Mesenchymal stem cell (in vitro differentiated cells and primary cell): ENCODE data around the gene ATAD3A.

Source experiments
- DNase-seq: peaks from one replicate; pipeline ENCODE4 v3.0.0-alpha.2; 2013
- H2AFZ ChIP-seq: one replicate; pipeline ENCODE4 v1.6.1; 2013; ENCODE audit warnings: low read depth, mild to moderate bottlenecking, control low read depth, inconsistent platforms, low read length, moderate library complexity
- H2AK5ac ChIP-seq: 2 replicates; pipeline ENCODE4 v1.6.1; 2013; ENCODE audit warnings: low read length, moderate library complexity, mild to moderate bottlenecking, inconsistent platforms; ENCODE audit not compliant: severe bottlenecking
- H2BK120ac ChIP-seq: one replicate; pipeline ENCODE4 v1.6.1; 2013; ENCODE audit warnings: low read depth, mild to moderate bottlenecking, inconsistent platforms, low read length, moderate library complexity
- H2BK12ac ChIP-seq, 2 experiments: one replicate each; pipeline ENCODE4 v1.6.1; 2013; ENCODE audit warnings: inconsistent platforms in 2 of 2, low read length in 2 of 2, mild to moderate bottlenecking in 2 of 2, moderate library complexity in 2 of 2, control low read depth in 1 of 2
- H2BK15ac ChIP-seq: one replicate; pipeline ENCODE4 v1.6.1; 2013; ENCODE audit warnings: mild to moderate bottlenecking, low read depth, inconsistent platforms; ENCODE audit not compliant: poor library complexity, severe bottlenecking
- H2BK5ac ChIP-seq: 2 replicates; pipeline ENCODE4 v1.6.1; 2013; ENCODE audit warnings: low read depth, mild to moderate bottlenecking, low read length, control low read depth, inconsistent platforms; ENCODE audit not compliant: poor library complexity, severe bottlenecking
- H3K14ac ChIP-seq, 2 experiments: one replicate each; pipeline ENCODE4 v1.6.1; 2013; ENCODE audit warnings: inconsistent platforms in 2 of 2, low read length in 2 of 2, control low read depth in 1 of 2, mild to moderate bottlenecking in 1 of 2, moderate library complexity in 1 of 2
- H3K18ac ChIP-seq, 2 experiments: one replicate each; pipeline ENCODE4 v1.6.1; 2013; ENCODE audit warnings: inconsistent platforms in 2 of 2, low read length in 2 of 2, control low read depth in 1 of 2, low read depth in 1 of 2, mild to moderate bottlenecking in 1 of 2
- H3K23ac ChIP-seq, 2 experiments: one replicate each; pipeline ENCODE4 v1.6.1; 2013; ENCODE audit warnings: inconsistent platforms in 2 of 2, low read length in 2 of 2, mild to moderate bottlenecking in 2 of 2, moderate library complexity in 2 of 2, control low read depth in 1 of 2
- H3K27ac ChIP-seq: 2 replicates; pipeline ENCODE4 v1.5.1; 2013; ENCODE audit warnings: mild to moderate bottlenecking, moderate library complexity, low read length, control low read depth, inconsistent platforms; ENCODE audit not compliant: poor library complexity, severe bottlenecking
- H3K27me3 ChIP-seq, 2 experiments: 2 replicates each; pipeline versions ENCODE4 v1.6.1 to v1.7.0; 2013; ENCODE audit warnings: low read length in 2 of 2, mild to moderate bottlenecking in 2 of 2, moderate library complexity in 2 of 2, control low read depth in 1 of 2, inconsistent platforms in 1 of 2; ENCODE audit not compliant: control insufficient read depth in 1 of 2, insufficient read depth in 1 of 2
- H3K36me3 ChIP-seq, 2 experiments: 2 replicates each; pipeline versions ENCODE4 v1.6.1 to v1.7.0; 2013; ENCODE audit warnings: low read length in 2 of 2, control low read depth in 1 of 2, inconsistent platforms in 1 of 2, low read depth in 1 of 2, mild to moderate bottlenecking in 1 of 2; ENCODE audit not compliant: insufficient read depth in 2 of 2, control insufficient read depth in 1 of 2
- H3K4ac ChIP-seq, 2 experiments: one replicate each; pipeline ENCODE4 v1.6.1; 2013; ENCODE audit warnings: inconsistent platforms in 2 of 2, low read length in 2 of 2, mild to moderate bottlenecking in 2 of 2, moderate library complexity in 2 of 2, control low read depth in 1 of 2, low read depth in 1 of 2
- H3K4me1 ChIP-seq: 2 replicates; pipeline ENCODE4 v1.6.1; 2013; ENCODE audit warnings: low read depth, low read length, control low read depth; ENCODE audit not compliant: control insufficient read depth, insufficient read depth
- H3K4me2 ChIP-seq: 2 replicates; pipeline ENCODE4 v1.6.1; 2013; ENCODE audit warnings: low read length, mild to moderate bottlenecking, inconsistent platforms; ENCODE audit not compliant: poor library complexity, severe bottlenecking
- H3K4me3 ChIP-seq, 2 experiments: 2 replicates each; pipeline versions ENCODE4 v1.5.1 to v1.7.0; 2013; ENCODE audit warnings: low read length in 2 of 2, mild to moderate bottlenecking in 2 of 2, control low read depth in 1 of 2, low read depth in 1 of 2; ENCODE audit not compliant: insufficient read depth in 1 of 2
- H3K79me1 ChIP-seq: replicated peaks from 2 replicates; pipeline ENCODE4 v1.6.1; 2013; ENCODE audit warnings: mild to moderate bottlenecking, control low read depth, low read length, inconsistent platforms; ENCODE audit not compliant: poor library complexity, severe bottlenecking
- H3K9ac ChIP-seq: 2 replicates; pipeline ENCODE4 v1.7.0; 2013; ENCODE audit warnings: mild to moderate bottlenecking, low read length, moderate library complexity
- H3K9me3 ChIP-seq: 2 replicates; pipeline ENCODE4 v1.7.0; 2013; ENCODE audit warnings: mild to moderate bottlenecking, low read length; ENCODE audit not compliant: control insufficient read depth
- H4K8ac ChIP-seq: one replicate; pipeline ENCODE4 v1.6.1; 2013; ENCODE audit warnings: inconsistent platforms, mild to moderate bottlenecking, low read length, moderate library complexity
- H4K91ac ChIP-seq: one replicate; pipeline ENCODE4 v1.6.1; 2013; ENCODE audit warnings: mild to moderate bottlenecking, low read length, inconsistent platforms
- WGBS: methylation state at CpG from one replicate; pipeline ENCODE4 v1.1.7; 2013; ENCODE audit warnings: mixed read lengths; 5-methylcytosine and 5-hydroxymethylcytosine counted together

The ATAD3A gene

DNA sequence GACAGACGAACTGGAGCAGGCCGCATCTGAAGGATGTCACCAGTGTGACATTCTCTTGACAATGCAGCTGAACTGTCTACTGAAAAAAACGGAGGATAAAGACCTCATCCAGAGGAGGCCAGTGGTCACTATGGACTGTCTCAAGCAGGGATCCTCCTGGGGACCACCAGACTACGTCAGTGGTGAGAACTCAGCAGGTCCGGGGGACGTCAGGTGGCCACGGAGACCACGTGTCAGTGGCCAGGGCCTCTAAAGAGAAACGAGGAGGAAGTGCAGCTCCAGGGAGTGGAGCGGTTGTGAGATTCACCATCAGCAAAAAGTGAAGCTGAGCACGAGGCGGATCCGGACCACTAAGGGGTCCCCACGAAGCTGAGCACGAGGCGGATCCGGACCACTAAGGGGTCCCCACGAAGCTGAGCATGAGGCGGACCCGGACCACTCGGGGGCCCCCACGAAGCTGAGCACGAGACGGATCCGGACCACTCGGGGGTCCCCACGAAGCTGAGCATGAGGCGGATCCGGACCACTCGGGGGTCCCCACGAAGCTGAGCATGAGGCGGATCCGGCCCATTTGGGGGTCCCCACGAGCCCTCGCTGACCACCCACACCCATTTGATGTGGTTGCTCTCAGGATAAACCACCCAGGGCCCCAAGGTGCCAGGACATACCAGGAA is 42.0 kb downstream of the ATAD3A start:
- H3K36me3 ChIP-seq, result peaks cover 16 to 44% of the 10 kb centered on the region in 2 experiments
- 91% methylated on average over 32 of the region's 35 CpGs for WGBS
- DNase-seq, result no peak
- no peak overlapping the region for H3K18ac ChIP-seq
- peaks cover 37% of the 10 kb centered on the region for H3K4me1 ChIP-seq
- H2BK120ac ChIP-seq, result no peak overlapping the region
- H3K23ac ChIP-seq, result no peak overlapping the region
- peak overlapping the region; percentile 5 for H3K9ac ChIP-seq
- H4K91ac ChIP-seq, result no peak overlapping the region
- H3K9me3 ChIP-seq, result no peaks in the 10 kb centered on the region
- no peak overlapping the region for H2BK5ac ChIP-seq
- no peak overlapping the region for H2AK5ac ChIP-seq
- no peak overlapping the region for H2BK15ac ChIP-seq
- H2BK12ac ChIP-seq, result no peak overlapping the region
- no peak overlapping the region for H3K27ac ChIP-seq
- H3K4me3 ChIP-seq, result no peak overlapping the region
- H4K8ac ChIP-seq, result peak overlapping the region; percentile 67
- H3K14ac ChIP-seq, result no peak overlapping the region
- no peaks in the 10 kb centered on the region for H3K27me3 ChIP-seq
- H3K4ac ChIP-seq, result no peak overlapping the region
- H3K4me2 ChIP-seq, result no peak overlapping the region
- no peak overlapping the region for H2AFZ ChIP-seq
- H3K79me1 ChIP-seq, result peaks cover 38% of the 10 kb centered on the region

DNA sequence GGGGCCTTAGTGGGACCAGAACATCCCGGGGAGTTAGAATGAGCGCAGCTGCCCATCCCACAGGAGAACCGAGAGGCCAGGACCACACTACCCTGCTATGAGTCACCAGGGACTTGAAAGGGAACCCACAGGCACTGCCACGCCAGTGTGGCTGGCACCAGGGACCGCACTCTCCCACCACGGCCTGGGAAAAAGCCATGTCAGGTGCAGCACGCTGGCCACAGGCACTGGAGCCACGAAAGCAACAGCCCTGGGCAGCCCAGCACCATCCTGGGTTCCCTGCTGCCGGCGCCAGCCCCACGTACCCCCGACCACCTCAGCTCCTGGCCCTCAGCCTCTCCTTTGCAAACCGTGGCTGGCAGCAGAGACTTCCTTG is 42.6 kb downstream of the ATAD3A start:
- no peak overlapping the region for H2BK120ac ChIP-seq
- 87% methylated on average over 13 of the region's 13 CpGs for WGBS
- H3K4me3 ChIP-seq, result no peak overlapping the region
- no peak overlapping the region for H2BK5ac ChIP-seq
- H3K9ac ChIP-seq, result peak overlapping the region; percentile 5
- H2AFZ ChIP-seq, result no peak overlapping the region
- no peak overlapping the region for H3K27ac ChIP-seq
- H3K36me3 ChIP-seq, result peaks cover 18 to 49% of the 10 kb centered on the region in 2 experiments
- H3K14ac ChIP-seq, result no peak overlapping the region
- peaks cover 38% of the 10 kb centered on the region for H3K79me1 ChIP-seq
- H2AK5ac ChIP-seq, result no peak overlapping the region
- peak overlapping the region in 1 of 2 experiments; percentile 47 for H2BK12ac ChIP-seq
- H3K9me3 ChIP-seq, result no peaks in the 10 kb centered on the region
- no peak overlapping the region for H3K4ac ChIP-seq
- H3K23ac ChIP-seq, result no peak overlapping the region
- H3K27me3 ChIP-seq, result no peaks in the 10 kb centered on the region
- peaks cover 37% of the 10 kb centered on the region for H3K4me1 ChIP-seq
- no peak for DNase-seq
- peak overlapping the region; percentile 88 for H4K8ac ChIP-seq
- no peak overlapping the region for H2BK15ac ChIP-seq
- H4K91ac ChIP-seq, result peak overlapping the region; percentile 34
- no peak overlapping the region for H3K4me2 ChIP-seq
- peak overlapping the region in 1 of 2 experiments; percentile 58 for H3K18ac ChIP-seq

DNA sequence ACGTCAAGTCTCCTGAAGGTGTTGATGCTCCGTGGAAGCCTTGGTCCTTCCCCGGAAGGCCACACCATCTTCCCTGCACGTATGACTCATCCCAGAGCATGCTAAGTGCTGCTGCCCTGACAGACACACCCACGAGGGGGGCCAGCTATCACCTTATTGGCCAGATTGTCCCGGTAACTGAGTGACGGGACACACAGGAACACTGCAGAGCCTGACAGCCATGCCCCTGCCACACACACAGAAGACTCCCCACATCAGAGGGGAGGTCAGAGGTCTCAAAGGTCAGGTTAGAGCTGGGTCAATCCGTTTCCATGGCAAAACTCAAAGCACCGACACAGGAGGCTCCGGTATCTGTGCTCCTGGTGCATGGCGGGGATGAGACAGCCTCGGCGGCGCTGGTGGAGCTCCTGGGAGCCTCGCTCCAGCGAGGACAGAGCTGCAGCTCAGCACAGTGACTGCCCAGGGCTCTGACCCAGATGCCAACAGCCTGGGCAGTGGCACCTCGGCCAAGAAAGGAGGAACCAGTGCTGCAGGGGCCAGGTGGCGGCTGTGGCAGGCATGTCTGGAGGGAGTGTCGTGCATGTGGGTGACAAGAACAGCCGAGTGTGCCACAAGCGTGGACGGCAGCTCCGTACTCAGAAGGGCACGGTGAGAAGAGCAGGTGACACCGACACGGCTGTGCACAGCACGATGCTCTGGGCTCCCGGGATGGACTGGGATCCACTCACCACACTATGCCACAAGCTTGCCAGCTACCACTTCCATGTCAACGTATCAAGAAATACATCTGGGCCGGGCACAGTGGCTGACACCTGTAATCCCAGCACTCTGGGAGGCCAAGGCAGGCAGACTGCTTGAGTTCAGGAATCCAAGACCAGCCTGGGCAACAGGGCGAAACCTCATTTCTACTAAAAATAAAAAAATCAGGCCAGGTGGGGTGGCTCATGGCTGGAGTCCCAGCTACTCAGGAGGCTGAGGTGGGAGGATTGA is 43.3 kb downstream of the ATAD3A start:
- no peak overlapping the region for H2AFZ ChIP-seq
- H2BK5ac ChIP-seq, result no peak overlapping the region
- peak; percentile 90 for DNase-seq
- H2AK5ac ChIP-seq, result no peak overlapping the region
- no peaks in the 10 kb centered on the region for H3K27me3 ChIP-seq
- H3K4me1 ChIP-seq, result peaks cover 37% of the 10 kb centered on the region
- peaks cover 41% of the 10 kb centered on the region for H3K79me1 ChIP-seq
- peaks cover 25 to 55% of the 10 kb centered on the region in 2 experiments for H3K36me3 ChIP-seq
- no peak overlapping the region for H3K4me2 ChIP-seq
- H4K91ac ChIP-seq, result peak overlapping the region; percentile 6
- H2BK12ac ChIP-seq, result no peak overlapping the region
- no peak overlapping the region for H2BK120ac ChIP-seq
- H3K18ac ChIP-seq, result no peak overlapping the region
- peak overlapping the region in 1 of 2 experiments; percentile 10 for H3K4ac ChIP-seq
- 71% methylated on average over 31 of the region's 31 CpGs for WGBS
- peak overlapping the region; percentile 48 for H4K8ac ChIP-seq
- H3K4me3 ChIP-seq, result no peak overlapping the region
- H3K23ac ChIP-seq, result no peak overlapping the region
- no peak overlapping the region for H2BK15ac ChIP-seq
- peak overlapping the region; percentile 20 for H3K9ac ChIP-seq
- H3K27ac ChIP-seq, result no peak overlapping the region
- H3K14ac ChIP-seq, result no peak overlapping the region
- no peaks in the 10 kb centered on the region for H3K9me3 ChIP-seq

DNA sequence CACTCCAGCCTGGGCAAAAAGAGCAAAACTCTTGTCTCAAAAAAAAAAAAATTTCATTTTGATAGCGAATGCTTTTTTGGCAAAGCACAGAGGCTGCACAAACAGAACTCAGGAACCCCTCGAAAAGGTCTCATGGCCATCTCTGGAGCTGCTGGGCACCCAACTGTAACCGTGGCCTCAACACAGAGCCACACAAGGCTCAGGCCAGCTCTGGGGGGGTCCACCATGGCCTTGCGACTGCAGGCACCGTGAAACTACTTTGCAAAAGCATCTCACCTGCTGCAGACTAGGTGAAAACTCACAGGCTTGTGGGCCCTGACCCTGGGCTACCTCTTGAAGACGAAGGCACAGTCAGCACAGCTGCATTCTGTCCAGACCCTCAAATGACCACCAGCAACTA is 44.5 kb downstream of the ATAD3A start:
- no peak overlapping the region for H3K18ac ChIP-seq
- H4K8ac ChIP-seq, result no peak overlapping the region
- peaks cover 41% of the 10 kb centered on the region for H3K79me1 ChIP-seq
- H2AFZ ChIP-seq, result no peak overlapping the region
- H3K4me3 ChIP-seq, result no peak overlapping the region
- H3K4me1 ChIP-seq, result peaks cover 26% of the 10 kb centered on the region
- H2BK5ac ChIP-seq, result no peak overlapping the region
- no peak overlapping the region for H2BK120ac ChIP-seq
- no peak overlapping the region for H2BK15ac ChIP-seq
- no peak overlapping the region for H3K9ac ChIP-seq
- H2BK12ac ChIP-seq, result no peak overlapping the region
- WGBS, result over 99% methylated on average over 6 of the region's 6 CpGs
- DNase-seq, result no peak
- H3K4me2 ChIP-seq, result no peak overlapping the region
- H3K9me3 ChIP-seq, result no peaks in the 10 kb centered on the region
- H3K23ac ChIP-seq, result no peak overlapping the region
- H3K4ac ChIP-seq, result no peak overlapping the region
- peaks cover 36 to 57% of the 10 kb centered on the region in 2 experiments for H3K36me3 ChIP-seq
- H2AK5ac ChIP-seq, result no peak overlapping the region
- no peak overlapping the region for H3K14ac ChIP-seq
- no peak overlapping the region for H4K91ac ChIP-seq
- H3K27ac ChIP-seq, result no peak overlapping the region
- H3K27me3 ChIP-seq, result no peaks in the 10 kb centered on the region
